GM19025 (cell line): ENCODE measurements around the gene TNFRSF14.
"Not testable (repeated sequence)": the region's sequence is repeated elsewhere in the genome, so short reads cannot be mapped to it uniquely, and the experiment has no call there.

Experiments used
- ATAC-seq: cut with Tn5 transposase; IDR thresholded peaks from one replicate; pipeline ENCODE4 v1.9.1; 2021; ENCODE audit warnings: mild to moderate bottlenecking, low read depth, moderate library complexity; ENCODE audit not compliant: unreplicated experiment

Gene TNFRSF14

DNA sequence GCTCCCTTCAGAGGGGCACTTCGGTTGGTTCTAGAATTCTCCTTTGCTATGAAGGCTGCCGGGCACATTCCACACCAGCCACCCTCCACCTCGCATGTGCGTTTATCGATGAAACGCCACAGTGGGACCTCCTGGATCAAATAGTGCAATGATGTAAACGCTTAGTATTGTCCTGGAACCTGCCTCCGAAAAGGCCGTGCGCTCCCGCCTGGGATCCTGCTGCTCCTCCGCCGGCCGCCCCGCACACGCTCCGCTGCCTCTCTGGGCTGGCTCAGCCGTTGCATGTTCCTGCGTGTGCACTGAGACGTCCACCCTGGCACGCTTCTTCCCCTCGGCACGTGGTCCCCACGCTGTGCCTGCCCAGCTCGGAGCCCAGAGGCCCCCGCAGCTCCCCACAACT, 4.0 kb upstream of the TNFRSF14 start:
- no peak for ATAC-seq

- ATAC-seq, result not testable (repeated sequence)
Observed at GRCh38 chr1:2553076-2553475, 3.1 kb upstream of the TNFRSF14 start.

DNA sequence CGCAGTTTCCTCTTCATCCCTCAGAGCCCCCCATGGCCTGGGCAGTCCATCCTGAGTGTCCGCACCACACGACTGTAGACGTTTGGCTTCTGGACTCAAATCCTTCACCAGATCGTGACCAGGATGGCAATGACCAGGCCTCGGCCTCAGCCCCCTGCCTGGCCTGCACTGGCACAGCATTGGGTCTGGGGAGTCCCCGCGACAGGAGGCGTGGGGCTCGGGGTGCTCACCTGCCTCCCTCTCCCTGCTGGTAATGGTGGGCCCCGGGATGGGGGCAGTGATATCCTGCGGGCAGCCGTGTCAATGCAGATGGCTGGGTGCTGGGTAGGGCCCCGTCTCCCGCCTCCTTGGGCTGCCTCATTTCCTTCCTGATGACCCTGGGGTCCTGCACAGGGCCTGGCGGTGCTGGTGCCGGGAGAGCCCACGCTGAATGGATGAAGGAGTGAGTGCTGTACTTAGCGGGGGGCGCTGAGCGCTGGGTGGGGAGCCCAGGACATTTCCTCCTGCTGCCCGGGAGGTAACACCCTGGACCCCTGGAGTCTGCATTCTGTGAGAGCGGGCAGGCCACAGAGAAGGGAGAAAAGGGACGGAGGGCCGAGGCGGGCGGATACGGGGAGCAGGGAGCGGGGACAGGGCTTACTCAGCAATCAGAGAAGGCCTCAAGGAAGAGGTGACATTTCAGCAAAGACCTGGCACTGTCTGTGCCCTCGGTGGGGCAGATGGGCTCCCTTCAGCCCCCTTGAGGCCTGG, 2.1 kb upstream of the TNFRSF14 start:
- no peak for ATAC-seq

- no peak for ATAC-seq
Observed at GRCh38 chr1:2554621-2555387, 1.4 kb upstream of the TNFRSF14 start.

- peak; percentile 39 for ATAC-seq
Observed at GRCh38 chr1:2555634-2556276, 416 bp upstream of the TNFRSF14 start.

DNA sequence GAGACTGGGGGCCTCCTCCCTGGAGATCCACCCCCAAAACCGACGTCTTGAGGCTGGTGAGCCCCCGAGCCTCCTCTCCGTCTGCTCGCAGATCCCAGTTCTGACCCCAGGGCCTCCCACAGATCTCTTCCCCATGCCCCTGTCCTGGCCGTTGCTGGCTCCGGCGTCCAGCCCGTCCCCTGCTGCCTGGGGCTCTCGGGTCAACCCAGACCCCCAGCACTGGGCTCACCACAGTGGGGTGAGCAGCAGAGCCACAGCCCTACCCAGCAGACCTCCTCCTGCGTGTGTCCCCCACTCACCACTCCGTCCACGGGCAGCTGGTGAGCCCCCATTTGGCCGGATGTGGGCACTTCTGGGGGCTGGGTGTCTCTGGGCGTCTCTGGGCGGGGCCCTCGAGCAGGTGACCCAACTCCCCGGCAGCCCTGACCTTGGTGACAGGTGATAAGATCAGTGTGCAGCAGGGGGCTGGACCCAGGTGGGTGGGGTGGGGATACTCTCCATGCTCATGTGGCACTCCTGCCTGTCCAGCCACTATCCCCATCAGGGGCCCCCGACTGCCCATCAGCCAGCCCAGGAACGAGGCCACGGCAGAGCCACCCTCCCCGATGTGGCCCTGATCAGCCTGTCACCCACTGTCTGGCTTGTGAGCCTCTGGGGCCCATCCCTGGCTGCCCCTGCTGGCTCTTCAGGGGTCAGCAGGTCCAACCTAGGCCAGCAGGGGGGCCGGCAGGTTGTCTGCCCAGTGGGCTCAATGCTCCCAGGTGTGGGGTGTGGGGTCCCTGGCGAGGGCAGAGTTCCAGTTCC, 709 bp downstream of the TNFRSF14 start:
- no peak for ATAC-seq

GRCh38 chr1:2557482-2558400, 1.6 kb downstream of the TNFRSF14 start:
- no peak for ATAC-seq

DNA sequence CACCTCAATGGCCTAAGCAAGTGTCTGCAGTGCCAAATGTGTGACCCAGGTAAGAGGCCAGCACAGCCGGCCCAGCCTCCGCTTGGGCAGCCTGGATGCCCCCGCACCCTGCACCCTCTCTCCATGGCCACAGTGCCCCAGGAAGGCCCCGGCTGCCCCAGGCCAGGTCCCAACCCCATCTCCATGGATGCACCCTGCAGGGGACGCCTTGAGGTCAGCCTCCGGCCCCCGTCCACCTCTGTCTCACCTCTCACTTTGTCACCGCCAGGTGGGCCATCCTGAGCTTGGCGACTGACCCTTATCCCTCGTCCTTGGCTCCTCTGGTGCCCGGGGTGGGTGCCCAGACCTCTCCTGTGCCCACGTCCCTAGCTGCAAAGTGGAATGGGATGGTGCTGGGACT, 2.2 kb downstream of the TNFRSF14 start:
- no peak for ATAC-seq

DNA sequence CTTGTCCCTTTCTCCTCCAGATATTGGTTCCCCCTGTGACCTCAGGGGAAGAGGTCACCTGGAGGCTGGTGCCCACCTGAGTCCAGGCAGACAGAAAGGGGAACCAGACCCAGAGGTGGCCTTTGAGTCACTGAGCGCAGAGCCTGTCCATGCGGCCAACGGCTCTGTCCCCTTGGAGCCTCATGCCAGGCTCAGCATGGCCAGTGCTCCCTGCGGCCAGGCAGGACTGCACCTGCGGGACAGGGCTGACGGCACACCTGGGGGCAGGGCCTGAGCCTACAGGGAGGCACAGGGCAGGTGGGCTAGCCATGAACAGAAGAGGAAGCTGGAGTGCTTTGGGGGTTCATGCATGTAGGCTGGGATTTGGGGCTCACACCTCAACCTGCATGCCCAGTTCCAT, 2.7 kb downstream of the TNFRSF14 start:
- no peak for ATAC-seq

DNA sequence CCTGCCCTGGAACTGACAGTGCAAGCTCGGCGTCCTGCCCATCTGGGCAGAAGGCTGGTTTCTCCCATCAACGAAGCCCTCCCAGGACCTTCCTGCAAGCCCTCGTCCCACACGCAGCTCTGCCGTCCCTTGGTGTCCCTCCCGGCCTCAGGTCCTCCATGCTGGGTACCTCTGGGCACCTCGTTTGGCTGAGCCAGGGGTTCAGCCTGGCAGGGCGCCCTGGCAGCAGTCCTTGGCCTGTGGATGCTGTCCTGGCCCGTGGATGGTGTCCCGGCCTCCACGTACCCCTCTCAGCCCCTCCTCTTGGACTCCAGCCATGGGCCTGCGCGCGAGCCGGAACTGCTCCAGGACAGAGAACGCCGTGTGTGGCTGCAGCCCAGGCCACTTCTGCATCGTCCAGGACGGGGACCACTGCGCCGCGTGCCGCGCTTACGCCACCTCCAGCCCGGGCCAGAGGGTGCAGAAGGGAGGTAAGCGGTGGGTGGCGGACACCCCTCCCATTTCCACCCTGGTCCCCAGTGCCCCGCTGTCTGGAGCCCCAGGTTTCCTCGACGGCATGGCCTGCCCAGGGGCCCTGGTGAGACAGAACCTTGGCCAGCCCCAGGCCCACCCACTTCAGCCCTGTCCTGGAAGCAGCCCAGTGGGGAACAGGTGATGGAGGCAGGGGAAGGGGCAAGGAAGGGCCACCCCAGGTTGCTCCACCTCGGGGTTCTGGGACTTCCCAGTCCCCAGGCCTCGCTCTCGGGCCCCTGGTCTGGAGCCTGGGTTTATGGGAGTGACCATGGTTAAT, 3.5 kb downstream of the TNFRSF14 start:
- no peak for ATAC-seq

DNA sequence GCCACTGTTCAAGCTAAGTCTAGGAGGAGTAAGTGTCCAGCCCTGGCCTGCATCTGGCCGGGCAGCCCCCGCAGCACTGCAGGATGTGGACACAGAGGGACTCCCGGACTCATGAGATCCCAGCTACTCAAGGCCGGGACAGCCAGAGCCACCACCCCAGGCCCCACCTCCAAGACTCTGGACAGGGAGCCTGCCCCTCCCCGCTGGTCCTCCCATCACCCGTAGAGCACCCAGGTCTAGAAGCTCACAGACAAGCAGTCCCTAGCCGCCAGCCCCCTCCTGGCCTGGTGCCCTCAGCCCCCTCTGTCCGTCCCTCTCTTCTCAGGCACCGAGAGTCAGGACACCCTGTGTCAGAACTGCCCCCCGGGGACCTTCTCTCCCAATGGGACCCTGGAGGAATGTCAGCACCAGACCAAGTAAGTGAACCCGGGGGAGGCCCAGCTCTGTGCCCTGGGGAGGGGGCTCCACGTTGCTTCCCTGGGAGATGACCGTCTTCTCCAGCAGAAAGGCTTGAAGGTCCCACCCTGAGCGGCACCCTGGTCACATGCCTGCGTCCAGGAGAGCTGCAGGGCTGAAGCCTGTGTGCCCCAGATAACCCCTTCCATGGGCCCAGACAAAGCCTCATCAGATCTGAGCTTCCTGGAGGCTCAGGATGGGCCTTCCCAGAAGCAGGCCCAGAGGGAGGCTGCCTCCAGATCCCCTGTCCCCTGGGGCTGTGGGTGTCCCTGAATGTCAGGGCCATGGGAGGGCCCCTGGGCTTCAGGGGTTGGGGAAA, 4.3 kb downstream of the TNFRSF14 start:
- no peak for ATAC-seq

DNA sequence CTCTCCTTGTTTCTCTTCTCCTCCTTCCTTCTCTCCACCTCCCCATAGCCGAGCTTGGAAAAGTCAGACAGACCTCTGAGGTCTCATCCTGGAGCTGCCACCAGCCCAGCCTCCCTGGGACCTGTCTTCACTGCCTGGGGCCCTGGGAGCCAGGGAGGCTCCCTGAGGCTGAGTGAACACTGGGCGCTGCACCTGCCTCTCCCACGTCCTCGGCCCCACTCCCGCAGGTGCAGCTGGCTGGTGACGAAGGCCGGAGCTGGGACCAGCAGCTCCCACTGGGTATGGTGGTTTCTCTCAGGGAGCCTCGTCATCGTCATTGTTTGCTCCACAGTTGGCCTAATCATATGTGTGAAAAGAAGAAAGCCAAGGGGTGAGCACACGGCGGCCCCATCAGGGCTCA, 5.3 kb downstream of the TNFRSF14 start:
- ATAC-seq, result no peak

DNA sequence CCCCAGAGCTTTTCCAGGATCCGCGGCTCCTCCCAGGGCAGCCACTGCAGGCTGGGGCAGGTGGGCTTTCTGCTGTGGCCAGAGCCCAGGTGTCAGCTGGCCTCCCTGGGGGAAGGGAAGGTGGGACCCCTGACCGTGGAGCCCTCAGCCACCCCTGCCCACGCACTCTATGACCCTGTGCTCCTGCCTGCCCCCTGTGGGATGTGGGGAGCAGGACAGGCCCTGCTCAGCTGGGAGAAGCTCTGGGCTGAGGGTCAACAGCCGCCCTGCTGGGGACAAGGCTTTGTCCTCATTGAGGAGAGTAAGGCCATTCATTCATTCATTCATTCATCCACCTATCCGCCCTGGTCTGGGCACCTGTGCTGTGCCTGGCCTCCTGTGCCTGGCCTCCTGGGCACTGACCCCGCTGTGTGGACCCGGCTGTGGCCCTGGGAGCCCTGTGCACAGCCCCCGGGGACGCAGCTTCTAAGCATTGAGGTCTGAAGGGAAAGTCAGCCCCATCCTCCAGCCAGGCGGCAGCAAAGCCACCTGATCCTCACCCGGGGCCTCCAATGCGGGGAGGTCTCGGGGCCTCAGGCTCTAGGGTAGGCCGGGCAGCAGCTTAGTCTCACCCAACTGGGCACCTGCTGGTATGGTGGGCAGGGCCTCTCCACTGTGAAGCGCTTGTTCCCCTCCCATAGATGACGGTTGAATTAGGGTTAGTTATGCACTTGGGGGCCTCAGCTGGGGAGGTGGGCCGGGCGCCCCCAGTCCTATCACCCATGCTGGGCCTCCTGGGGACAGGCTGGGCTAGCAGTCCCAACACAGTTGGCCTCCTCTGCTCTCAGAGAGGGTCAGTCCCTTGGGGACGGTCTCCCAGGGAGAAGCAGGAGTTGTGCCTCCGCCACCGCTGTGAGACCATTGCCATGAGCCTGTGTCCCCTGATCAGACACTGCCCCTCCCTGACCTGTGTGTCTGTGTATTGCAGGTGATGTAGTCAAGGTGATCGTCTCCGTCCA, 6.0 kb downstream of the TNFRSF14 start:
- no peak for ATAC-seq

GRCh38 chr1:2563205-2563604, 7.0 kb downstream of the TNFRSF14 start:
- ATAC-seq, result no peak

DNA sequence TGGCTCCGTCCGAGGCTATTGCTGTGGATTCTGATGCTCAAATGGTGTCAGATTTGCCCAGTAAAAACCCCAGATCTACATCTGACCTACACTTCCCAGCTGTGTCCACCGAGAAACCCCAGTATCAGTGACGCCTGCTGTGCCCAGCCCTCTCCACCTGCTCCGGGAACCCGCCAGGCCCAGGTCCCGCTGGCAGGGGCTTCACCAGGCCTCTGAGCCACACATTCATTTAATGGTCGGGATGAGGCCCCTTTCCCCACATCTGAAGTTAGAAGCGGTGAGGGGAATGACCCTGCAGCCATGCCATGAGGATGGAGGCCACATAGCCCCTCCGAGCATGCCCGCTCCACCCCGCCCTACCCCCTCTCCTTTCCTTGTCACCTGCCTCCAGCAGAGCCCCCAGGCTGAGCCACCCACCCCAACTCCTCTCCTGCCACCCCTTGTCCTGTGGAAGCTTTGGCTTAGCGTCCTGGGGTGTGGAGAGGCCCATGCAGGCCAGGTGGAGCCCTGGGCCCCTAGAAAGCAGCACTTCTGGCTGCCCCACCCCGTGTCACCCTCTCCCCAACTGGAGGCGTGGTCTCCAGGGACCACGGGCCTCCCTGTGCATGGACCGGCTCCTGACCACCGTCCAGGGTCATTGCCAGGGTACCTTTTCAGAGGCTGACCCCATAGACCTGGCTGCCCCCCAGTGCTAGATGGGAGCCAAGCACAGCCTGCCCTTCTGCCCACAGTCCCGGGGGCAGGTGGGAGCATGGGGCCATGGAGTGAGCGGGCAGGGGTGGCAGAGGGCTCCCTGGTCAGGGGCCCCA, 8.0 kb downstream of the TNFRSF14 start:
- no peak for ATAC-seq

DNA sequence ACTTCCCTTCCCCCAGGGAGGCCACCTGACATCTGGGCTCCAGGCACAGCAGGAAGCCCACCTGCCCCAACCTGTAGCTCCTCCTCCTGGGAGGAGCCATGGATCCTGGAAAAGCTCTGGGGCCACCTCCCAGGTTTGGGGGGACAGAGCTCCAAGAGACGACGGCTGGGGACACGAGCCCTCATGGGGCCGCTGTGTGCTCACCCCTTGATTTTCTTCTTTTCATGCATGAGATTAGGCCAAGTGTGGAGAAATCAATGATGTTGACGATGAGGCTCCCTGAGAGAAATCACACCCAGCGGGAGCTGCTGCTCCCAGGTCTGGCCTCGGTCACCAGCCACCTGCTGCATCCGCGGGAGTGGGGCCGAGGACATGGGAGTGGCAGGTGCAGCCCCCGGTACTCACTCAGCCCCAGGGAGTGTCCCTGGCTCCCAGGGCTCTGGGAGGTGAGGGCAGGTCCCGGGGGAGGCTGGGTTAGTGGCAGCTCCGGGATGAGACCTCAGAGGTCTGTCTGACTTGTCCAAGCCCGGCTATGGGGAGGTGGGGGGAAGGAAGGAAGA, 8.7 kb downstream of the TNFRSF14 start:
- no peak for ATAC-seq
